T47D (cell line): ENCODE results near the gene PCDHGA10.
"Not testable (repeated sequence)": the region's sequence is repeated elsewhere in the genome, so short reads cannot be mapped to it uniquely, and the experiment has no call there.

Experiments
- DNase-seq, 2 experiments: peaks; one replicate each; pipeline versions ENCODE4 v3.0.0 to v3.0.0-alpha.2; 2011 to 2012; ENCODE audit warnings: low read depth in 1 of 2, low spot score in 1 of 2
- JUND ChIP-seq: IDR thresholded peaks from 2 replicates; pipeline ENCODE4 v1.6.1; 2012; ENCODE audit warnings: low read depth
- in situ Hi-C: cut with HindIII; loops from 2 replicates; pipeline ENCODE4 v1.10.0; 2016; ENCODE audit warnings: low sequenced_read_pairs, low pct_unique_long_range_greater_than_20kb

Gene PCDHGA10

GRCh38 chr5:141399555-141400258 is 13.1 kb upstream of the PCDHGA10 start:
- TF ChIP-seq JUND: no peak
- in situ Hi-C loops: no loop called here
- no peak for DNase-seq

GRCh38 chr5:141402553-141403243 is 10.1 kb upstream of the PCDHGA10 start, which contains the start of gene PCDHGA9:
Gene PCDHGA9 (plus strand): TSS chr5:141402778. CDS start chr5:141402953, 175 bp downstream.
- no peak for TF ChIP-seq JUND
- no peak for DNase-seq
- in situ Hi-C loops: no loop called here

- no peak for DNase-seq
- TF ChIP-seq JUND: no peak
- in situ Hi-C loops: no loop called here
Observed at GRCh38 chr5:141403387-141403786, 9.4 kb upstream of the PCDHGA10 start.

GRCh38 chr5:141407790-141408505 is 4.8 kb upstream of the PCDHGA10 start, which contains the start of gene PCDHGB6:
Gene PCDHGB6 (plus strand): TSS chr5:141408021. CDS start chr5:141408203, 182 bp downstream.
- in situ Hi-C loops, DNase-seq: not testable (repeated sequence)

GRCh38 chr5:141409598-141410306 is 3.0 kb upstream of the PCDHGA10 start:
- no peak for DNase-seq
- TF ChIP-seq JUND: no peak
- in situ Hi-C loops: no loop called here

GRCh38 chr5:141411575-141411974 is 1.2 kb upstream of the PCDHGA10 start:
- no peak for TF ChIP-seq JUND
- no peak for DNase-seq
- in situ Hi-C loops: no loop called here

- peak; percentile 72 to 92 for DNase-seq
- TF ChIP-seq JUND: no peak
- in situ Hi-C loops: no loop called here
Observed at GRCh38 chr5:141413540-141414069, 818 bp downstream of the PCDHGA10 start.

- in situ Hi-C loops, DNase-seq: not testable (repeated sequence)
Observed at GRCh38 chr5:141414548-141415274, 1.9 kb downstream of the PCDHGA10 start.

GRCh38 chr5:141415275-141415618 is 2.5 kb downstream of the PCDHGA10 start:
- DNase-seq, in situ Hi-C loops: not testable (repeated sequence)

- in situ Hi-C loops, DNase-seq: not testable (repeated sequence)
Observed at GRCh38 chr5:141417494-141418172, 4.8 kb downstream of the PCDHGA10 start, which contains the start of gene PCDHGB7. Gene PCDHGB7 (plus strand): TSS chr5:141417677. CDS start chr5:141417860, 183 bp downstream.
